Activated CD8-positive, alpha-beta memory T cell treated with anti-CD3 and anti-CD28 coated beads, Interleukin-2, amount 50 U/mL, for 24 hours (primary cell): ENCODE data around the gene ERF.

Experiments used
- DNase-seq: peaks from one replicate; pipeline ENCODE4 v3.0.0-alpha.2; 2020; ENCODE audit errors: extremely low read depth

Gene ERF

GRCh38 chr19:42214810-42215485 is 40.0 kb downstream of the ERF start:
- no peak for DNase-seq

- no peak for DNase-seq
Observed at GRCh38 chr19:42212886-42213285, 42.0 kb downstream of the ERF start.

GRCh38 chr19:42208612-42209011 is 46.3 kb downstream of the ERF start:
- DNase-seq = no peak

GRCh38 chr19:42207767-42208271 is 47.1 kb downstream of the ERF start:
- DNase-seq = no peak

- no peak for DNase-seq
Observed at GRCh38 chr19:42206871-42207755, 47.8 kb downstream of the ERF start.

- DNase-seq = no peak
Observed at GRCh38 chr19:42204664-42205063, 50.3 kb downstream of the ERF start.

GRCh38 chr19:42203700-42204099 is 51.2 kb downstream of the ERF start:
- no peak for DNase-seq

- no peak for DNase-seq
Observed at GRCh38 chr19:42202290-42202880, 52.5 kb downstream of the ERF start.

GRCh38 chr19:42201489-42202289 is 53.2 kb downstream of the ERF start:
- no peak for DNase-seq

- no peak for DNase-seq
Observed at GRCh38 chr19:42200116-42200715, 54.7 kb downstream of the ERF start.

GRCh38 chr19:42199440-42200115 is 55.4 kb downstream of the ERF start:
- no peak for DNase-seq

GRCh38 chr19:42198676-42199439 is 56.1 kb downstream of the ERF start:
- DNase-seq = no peak
